SK-N-SH (cell line): Measurements from ENCODE around the gene TMEM205.

Experiments
- ELF1 ChIP-seq: IDR thresholded peaks from 2 replicates; pipeline ENCODE4 v1.4.0; 2012
- EP300 ChIP-seq, 2 experiments: IDR thresholded peaks; 2 replicates each; pipeline versions ENCODE4 v1.4.0 to v1.6.1; 2012; ENCODE audit warnings: borderline replicate concordance in 1 of 2, low read depth in 1 of 2, low read length in 1 of 2
- EZH2phosphoT487 ChIP-seq: fragments of 200-600 bp; sonication (generic); IDR thresholded peaks from 2 replicates; pipeline ENCODE4 v1.6.1; 2017; ENCODE audit warnings: low read depth, mixed run types, mild to moderate bottlenecking, antibody characterized with exemption, moderate library complexity, borderline replicate concordance
- MEF2A ChIP-seq: IDR thresholded peaks from 2 replicates; pipeline ENCODE4 v1.4.0; 2012; ENCODE audit warnings: low read depth, borderline replicate concordance
- TF ChIP-seq, protein P1 (sequence below): fragments of 200-600 bp; sonication (generic); IDR thresholded peaks from 2 replicates; pipeline ENCODE4 v1.6.1; 2017; ENCODE audit warnings: antibody characterized with exemption, mild to moderate bottlenecking, moderate library complexity

- TF ChIP-seq, protein P1, sequence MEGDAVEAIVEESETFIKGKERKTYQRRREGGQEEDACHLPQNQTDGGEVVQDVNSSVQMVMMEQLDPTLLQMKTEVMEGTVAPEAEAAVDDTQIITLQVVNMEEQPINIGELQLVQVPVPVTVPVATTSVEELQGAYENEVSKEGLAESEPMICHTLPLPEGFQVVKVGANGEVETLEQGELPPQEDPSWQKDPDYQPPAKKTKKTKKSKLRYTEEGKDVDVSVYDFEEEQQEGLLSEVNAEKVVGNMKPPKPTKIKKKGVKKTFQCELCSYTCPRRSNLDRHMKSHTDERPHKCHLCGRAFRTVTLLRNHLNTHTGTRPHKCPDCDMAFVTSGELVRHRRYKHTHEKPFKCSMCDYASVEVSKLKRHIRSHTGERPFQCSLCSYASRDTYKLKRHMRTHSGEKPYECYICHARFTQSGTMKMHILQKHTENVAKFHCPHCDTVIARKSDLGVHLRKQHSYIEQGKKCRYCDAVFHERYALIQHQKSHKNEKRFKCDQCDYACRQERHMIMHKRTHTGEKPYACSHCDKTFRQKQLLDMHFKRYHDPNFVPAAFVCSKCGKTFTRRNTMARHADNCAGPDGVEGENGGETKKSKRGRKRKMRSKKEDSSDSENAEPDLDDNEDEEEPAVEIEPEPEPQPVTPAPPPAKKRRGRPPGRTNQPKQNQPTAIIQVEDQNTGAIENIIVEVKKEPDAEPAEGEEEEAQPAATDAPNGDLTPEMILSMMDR = peak; percentile 72
- TF ChIP-seq EZH2phosphoT487 (no peak), EP300 (IDR thresholded peaks at IDR 0.05; ENCODE audit: borderline replicate concordance in 1 of 2, low read depth in 1 of 2, low read length in 1 of 2) (no peak), MEF2A (no peak), ELF1 (no peak)
These were observed 37.0 kb upstream of the TMEM205 start for GRCh38 chr19:11382898-11383705.
